Right lung (tissue), 10 donors: ENCODE measurements around the gene EOLA1. TPM values are rescaled to one million over a fixed set of nuclear protein-coding genes. Genes with fewer than 3 reads are reported as not detected.
"Not testable (repeated sequence)": the region's sequence is repeated elsewhere in the genome, so short reads cannot be mapped to it uniquely, and the experiment has no call there.

Source experiments
- DNase-seq, 2 donors: peaks; one replicate each; pipeline ENCODE4 v3.0.0-alpha.2; 2013
- long read RNA-seq, 8 donors: transcript quantifications; one replicate each; lab custom pipeline, GENCODE V29; 2026
- polyA plus RNA-seq, 5 donors: library from polyadenylated mRNA; unstranded; fragments of 120-200 nt; gene quantifications; one replicate each; pipeline versions ENCODE4 v1.2.1 to v1.2.3, GENCODE V29; 2013; ENCODE audit warnings: inconsistent platforms in 1 of 5, low replicate concordance in 1 of 5; ENCODE audit not compliant: insufficient read length in 5 of 5, insufficient read depth in 1 of 5

The EOLA1 gene
- 10 to 100 TPM; 15.5 to 21.5 (median 17.8) TPM for polyA plus RNA-seq
- long read RNA-seq, donor 1, partial matches to known transcripts: 0 of 4 reads
- long read RNA-seq, donor 1, other reads (novel, unspliced or antisense): 0 of 4 reads
- long read RNA-seq, donor 2, partial matches to known transcripts: 0 of 2 reads
- long read RNA-seq, donor 2, other reads (novel, unspliced or antisense): 0 of 2 reads
- long read RNA-seq, donor 3, partial matches to known transcripts: 0 of 2 reads
- long read RNA-seq, donor 3, other reads (novel, unspliced or antisense): 0 of 2 reads
- long read RNA-seq, donor 4, partial matches to known transcripts: 0 of 2 reads
- long read RNA-seq, donor 4, other reads (novel, unspliced or antisense): 0 of 2 reads
- long read RNA-seq, donor 5, partial matches to known transcripts: 0 of 4 reads
- long read RNA-seq, donor 5, other reads (novel, unspliced or antisense): 0 of 4 reads
- long read RNA-seq, donor 6, partial matches to known transcripts: 0 of 7 reads
- long read RNA-seq, donor 6, other reads (novel, unspliced or antisense): 0 of 7 reads
- long read RNA-seq, donor 7, partial matches to known transcripts: 0 of 3 reads
- long read RNA-seq, donor 7, other reads (novel, unspliced or antisense): 0 of 3 reads
- long read RNA-seq, donor 8, partial matches to known transcripts: 0 of 2 reads
- long read RNA-seq, donor 8, other reads (novel, unspliced or antisense): 0 of 2 reads

DNA sequence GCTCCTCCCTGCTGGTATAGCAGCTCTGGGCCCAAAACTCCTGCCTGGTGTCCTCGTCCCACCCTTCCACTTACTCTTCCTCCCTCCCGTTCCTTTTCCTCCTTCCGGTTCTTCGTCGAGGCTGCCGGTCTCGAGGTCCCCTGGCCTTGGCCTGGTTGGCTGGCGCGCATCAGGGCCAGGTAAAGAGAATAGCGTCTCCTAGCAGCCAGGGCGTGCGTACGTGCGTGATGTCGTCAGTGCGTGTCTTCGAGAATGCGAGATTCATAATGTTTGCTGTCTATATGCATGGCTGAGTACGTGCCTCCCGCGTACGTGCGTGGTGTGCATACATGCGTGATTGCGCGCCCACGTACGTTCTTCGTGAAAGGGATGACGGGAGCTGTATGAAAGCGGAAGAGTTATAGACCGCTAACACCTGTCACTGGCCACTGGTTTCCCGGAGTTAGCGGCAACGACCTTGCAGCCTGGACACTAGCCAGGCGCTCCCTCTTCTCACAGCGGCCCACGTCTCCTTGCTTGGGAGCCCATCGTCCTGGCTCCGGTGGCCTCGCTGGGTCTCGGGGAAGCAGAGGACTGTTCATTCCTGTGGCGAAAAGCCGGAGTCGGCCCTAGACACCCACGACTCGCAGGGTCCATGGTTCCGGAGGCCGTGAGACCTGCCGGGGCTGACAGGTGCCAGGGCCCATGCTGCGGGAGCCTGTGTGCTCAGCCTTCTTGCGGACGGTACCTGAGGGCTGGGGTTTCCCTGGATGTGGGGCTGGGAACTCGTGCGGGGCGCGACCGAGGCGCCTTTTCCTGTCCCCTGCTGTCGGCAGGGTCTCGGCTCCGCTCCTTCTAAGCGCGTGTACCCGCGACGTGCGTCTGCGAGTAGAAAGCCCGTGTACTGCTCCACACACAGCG, at the start of gene EOLA1:
Gene EOLA1 (plus strand): TSS at position 392 of the 900 bp plus-strand sequence. CDS start 4,619 bp downstream, outside the sequence.
- peak; percentile 86 for DNase-seq

DNA sequence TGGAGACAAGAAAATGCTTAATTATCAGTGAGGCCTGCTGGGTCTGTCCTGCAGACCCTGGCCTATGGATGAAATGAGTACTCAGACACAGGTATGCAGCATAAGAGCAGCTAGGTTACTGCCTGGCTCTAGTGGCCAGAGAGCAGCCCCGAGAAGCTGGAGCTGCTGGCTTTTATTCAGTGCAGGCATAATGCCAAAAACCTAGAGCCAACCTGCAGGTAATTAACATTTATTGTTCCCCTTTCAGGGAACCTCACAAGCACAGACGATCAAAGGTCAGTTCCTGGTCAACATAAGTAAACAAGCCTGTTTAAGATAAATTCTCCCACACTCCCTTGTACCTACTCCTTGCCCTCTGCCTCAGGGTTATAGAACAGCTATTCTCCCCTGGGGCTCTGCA, 49.0 kb upstream of the EOLA1 start:
- no peak for DNase-seq

DNA sequence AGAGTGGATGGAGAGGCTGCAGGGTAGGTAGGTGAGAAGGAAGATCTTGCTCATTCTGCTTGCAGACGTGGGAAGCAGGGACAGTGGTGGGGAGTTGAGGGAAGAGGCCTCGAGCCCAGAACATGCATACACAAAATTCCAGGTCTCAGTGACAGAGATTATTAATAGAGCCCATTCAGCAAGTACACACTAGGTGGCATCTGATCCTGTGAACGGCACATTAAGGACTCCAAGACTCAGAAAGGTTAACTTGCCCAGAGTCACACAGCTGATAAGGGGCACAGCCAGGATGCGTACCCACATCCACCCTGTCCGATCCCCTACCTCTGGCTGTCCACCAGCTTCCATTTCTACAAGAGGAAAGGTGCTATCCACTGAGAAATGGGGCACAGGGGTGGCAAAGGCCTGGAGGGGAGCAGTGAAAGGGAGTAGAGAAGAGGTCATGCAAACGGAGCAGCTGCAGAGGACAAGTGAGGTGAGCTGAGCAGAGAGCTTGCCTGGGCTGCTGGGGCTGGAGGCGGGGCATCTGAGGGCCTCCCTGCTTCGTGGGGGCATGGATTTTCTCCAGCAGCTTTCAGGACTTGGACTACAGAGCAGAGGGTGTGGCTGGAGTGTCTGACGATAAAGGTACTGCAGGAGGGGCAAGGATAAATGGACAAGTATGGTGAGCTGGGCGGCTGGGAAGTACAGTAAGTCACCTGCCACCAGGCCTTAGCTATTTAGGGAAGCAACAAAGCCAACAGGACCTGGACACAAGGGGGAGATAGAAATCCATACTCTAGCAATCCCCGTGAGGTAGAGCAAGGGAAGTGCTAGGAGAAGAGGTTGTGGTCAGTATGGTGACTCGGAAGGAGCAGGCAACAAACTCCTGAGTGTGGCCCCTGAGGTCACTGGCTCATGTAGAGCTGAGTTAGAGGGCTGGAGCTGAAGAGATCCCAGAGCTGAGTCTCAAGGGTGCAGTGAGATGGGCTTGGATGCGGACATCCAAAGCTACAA, 46.9 kb upstream of the EOLA1 start:
- DNase-seq: no peak

DNA sequence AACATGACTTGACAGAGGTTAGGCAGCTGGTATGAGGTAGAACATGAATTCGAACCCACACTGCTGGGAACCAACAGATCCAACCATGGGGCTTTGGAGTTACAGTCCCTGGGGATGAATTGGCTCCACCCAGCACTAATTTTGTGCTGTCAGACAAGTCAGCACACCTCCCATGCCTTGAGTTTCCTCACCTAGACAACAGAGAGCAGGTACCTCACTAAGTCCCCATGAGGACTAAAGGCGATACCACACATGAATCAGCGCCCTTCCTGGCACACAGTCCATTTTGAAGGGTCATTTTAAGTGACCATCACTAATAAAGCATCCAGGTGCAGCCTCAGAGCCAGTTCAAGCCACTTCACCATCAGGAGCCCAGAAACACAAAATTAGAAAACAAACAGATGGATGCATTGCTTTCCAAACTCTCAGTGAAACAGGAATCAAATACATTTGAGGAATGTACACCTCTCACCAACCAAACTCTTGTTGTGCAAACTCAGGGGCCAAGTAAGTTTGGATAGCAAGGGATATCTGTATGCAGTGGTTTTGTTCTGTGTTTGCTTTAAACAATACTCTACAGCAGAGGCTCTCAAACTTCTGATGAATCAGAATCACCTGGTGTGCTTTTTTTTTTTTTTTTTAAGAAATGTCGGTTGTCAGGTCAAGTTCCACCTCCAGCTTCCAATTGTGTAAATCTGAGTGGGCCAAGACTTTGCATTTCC, 45.8 kb upstream of the EOLA1 start:
- no peak for DNase-seq

DNA sequence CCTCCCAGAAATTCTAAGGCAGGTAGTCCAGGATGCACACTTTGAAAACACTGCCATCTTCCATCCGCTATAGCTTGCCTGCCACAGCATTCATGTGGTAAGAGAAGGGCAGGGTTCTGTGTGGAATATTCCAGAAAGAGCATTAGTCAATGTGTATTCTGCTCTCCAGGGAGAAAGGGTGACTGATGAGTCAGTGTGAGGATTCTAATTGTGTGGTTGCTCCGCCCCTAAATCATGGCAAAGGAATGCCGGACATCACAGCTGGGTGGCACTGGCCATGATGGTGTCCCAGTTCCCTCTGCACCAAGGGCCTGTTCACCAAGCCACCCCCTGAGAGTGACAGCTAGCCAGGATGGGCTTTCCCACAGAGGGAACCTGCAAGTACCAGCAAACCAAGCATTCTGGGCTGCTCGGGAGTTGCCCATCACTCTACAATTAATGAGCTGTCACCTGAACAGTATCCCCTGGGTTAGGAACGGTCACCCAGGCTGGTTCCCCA, 45.2 kb upstream of the EOLA1 start:
- DNase-seq: no peak

DNA sequence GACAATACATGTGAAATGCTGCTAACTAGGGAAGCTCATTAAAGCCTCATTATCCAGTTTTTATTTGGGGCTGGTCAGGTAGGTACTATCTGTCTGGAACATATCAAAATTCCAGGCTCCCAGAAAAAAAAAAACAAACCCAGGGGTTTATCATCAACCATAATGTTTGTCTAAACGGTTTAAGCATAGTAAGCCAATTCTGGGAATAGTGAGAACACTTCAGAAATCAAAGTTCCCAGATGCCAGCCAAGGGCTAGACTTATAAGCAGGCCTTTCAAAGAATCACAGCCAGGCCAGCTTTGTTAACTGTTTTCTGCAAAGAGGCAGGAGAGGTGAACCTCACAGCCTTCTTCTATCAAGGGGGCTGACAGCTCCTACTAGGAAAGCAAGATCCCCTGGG, 43.8 kb upstream of the EOLA1 start:
- DNase-seq: no peak

DNA sequence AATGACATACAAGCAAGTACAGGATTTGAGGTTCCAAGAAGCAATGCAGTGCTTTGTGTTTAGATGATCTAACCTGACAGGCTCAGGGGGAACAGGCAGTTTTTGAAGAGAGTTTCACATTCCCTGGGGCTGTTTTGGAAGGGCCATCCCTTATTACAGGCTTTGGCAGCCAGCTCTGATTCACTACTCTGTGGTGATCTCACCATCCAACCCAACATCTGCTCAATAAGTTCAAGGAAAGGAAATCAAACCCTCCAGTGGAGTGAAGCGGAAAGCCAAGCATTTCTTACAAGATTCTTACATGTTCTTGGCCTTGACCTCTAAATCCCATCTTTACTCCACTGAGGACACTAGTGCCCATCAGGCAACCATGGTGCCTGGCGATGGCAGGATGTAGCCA, 43.2 kb upstream of the EOLA1 start:
- DNase-seq: no peak

DNA sequence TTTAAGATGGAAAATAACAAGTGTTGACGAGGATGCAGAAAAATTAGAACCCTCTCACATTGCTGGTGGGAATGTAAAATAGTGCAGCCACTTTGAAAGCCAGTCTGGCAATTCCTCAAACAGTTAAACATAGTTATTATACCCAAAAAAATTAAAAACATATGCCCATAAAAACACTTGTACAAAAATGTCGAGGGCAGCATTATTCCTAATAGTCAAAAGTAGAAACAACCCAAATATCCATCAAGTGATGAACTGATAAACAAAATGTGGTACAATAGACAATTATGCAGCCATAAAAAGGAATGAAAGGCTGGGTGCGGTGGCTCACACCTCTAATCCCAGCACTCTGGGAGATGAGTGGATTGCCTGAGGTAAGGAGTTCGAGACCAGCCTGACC, 42.0 kb upstream of the EOLA1 start:
- DNase-seq: no peak

DNA sequence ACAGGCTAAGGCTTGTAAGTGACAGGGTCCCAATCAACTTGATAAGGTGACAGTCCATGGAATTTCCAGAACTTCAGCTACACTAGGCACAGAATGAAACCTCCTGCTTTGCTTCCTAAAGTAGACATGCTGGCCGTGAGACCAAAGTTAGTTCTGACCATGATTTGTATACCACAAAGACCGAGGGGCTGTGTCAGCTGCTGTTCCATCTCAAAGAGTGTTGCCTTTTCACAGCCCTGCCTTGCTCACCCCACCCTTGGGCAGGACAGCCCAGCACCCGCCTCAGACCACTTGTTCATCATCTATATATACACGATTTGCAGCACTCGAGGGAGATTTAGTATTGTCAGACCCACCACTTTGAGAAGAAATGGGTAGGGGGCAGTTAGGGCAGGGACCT, 41.0 kb upstream of the EOLA1 start:
- no peak for DNase-seq

DNA sequence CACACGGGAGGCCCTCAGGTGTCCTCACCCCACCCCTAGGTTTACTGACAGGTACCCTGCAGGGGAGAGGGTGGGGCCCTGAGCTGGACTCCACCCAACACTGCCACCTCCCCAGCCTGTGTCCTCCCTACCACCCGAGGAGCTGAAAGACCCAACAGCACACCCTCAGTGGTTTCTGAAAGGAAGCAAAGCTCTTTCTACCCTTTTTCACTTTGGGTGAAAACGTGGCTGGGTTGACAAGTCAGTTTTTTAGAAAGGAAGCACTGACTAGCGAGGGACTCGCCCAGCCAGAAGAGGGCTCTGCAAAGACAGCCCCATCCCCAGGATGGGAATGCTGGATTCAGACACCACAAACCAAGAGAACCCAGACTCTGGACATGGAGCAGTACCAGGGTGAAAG, 37.9 kb upstream of the EOLA1 start:
- not testable (repeated sequence) for DNase-seq

DNA sequence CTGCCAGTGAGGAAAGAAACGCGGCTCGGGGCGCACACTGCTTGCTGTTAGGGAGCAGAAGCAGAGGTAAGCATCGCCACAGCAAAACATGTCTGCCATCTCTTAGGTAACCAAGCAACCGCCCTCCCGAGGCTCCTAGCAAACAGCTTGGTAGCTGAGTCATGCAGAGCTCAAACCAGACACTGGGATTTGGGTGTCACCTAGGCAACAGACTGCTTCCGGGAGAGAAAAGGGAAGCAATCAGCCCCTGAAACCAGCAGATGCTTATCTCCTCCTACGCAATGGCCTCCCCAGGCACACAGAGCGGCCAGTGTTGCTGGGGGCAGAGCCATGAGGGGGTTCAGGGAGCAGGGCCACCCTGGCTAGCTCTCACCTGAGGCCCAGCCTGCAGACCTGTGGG, 37.4 kb upstream of the EOLA1 start:
- not testable (repeated sequence) for DNase-seq

DNA sequence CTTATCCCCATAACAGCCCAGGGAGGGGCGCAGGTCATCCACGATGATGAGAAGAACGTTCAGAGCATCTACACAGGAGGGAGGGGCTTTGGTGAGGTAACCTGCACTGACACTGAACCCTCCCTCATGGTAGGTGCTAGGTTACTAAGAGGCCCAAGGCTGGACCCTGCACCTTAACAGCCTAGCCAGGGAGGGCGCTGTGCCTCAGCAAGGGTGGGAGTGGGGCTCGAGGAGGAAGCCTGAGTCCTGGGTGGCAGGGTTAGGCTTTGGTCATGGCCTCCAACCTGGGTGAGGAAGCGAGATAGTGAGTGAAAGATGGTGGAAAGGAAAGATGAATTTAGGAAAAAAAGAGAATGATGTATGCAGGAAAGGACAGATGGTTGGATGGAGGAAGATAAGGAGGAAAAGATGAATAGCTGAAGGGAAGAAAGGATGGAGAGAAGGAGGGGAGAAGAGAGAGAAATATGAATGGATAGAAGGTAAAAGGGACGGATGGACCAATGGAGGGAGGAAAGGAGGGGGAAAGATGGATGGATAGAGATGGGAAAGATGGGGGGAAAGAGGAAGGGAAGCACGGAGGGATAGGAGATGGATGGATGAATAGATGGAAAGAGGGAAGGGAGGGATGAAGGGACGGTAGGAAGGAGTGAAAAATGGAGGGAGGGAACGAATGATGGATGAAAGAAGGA, 36.4 kb upstream of the EOLA1 start:
- no peak for DNase-seq

DNA sequence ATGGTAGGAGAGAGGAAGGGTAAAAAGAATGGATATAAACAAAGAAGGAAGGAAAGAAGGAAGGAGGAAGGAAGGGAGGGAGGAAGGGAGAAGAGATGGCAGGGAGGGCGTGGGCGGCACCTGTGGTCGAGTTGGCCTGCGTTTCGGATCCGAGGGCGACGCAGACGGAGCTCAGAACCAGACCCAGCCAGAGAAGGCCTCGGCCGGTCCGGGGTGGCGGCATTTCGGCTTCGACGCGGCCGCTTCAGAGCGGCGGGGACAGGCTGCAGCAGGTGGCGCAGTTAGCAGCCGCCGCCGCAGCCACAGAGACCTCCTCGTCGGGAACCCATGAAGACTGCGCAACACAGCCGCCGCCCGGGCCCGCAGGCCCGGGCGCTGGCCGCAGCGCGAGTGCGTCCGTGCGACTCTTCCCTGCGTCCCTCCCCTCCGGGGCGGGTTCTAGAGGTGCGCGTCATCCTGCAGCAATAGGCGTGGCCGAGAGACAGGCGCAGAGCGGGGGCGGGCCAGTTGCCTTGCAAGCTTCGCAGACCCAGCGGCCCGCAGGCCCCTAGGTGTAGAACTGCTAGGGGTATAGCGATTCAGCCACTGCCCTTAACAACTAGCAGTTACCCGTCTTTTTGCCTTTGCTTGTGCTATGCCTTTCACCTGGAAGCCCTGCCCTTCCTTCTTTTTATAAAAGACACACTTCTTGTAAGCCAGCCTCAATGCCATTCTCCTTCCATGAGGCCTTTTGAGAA, 35.7 kb upstream of the EOLA1 start, which contains the start of gene IDS:
Gene IDS (minus strand): TSS at position 392 of the 737 bp plus-strand sequence. CDS start 169 bp downstream, at position 223.
- peak; percentile 78 to 80 for DNase-seq

DNA sequence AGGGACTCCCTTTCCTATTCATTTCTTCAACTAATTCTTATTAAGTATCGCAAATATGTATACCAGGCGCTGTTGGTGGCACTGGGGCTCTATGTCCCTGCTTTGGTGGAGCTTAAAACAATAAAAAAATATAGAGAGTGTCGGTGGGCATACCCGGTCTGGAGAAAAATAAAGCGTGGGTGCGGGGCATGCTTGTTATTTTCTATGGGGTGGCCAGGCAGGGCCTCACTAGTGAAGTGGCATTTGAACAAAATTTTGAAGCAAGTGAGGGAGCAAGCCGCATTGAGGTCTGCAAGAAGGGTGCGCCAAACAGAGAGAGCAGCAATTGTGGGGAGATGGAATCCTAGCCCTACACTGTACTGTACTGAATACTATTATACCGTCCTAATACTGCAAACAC, 35.1 kb upstream of the EOLA1 start:
- DNase-seq: no peak

DNA sequence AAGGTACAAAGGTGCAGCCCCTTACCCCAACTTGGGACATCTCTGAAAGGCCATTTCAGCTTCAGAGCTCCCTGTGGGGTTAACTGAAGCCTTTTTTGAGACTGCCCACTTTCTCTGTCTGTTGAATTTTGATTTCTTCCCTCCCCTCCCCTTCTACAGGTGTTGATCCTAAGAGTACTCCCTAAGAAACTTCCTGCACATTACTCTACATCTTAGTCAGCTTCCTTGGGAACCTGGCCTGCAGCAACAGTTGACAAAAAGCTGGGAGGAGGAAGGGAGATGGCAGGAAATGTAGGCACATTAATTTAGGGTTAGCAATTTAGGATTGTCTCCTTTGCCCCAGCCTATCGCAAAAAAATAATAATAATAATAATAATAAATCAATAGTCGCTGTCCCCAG, 34.5 kb upstream of the EOLA1 start:
- DNase-seq: no peak

DNA sequence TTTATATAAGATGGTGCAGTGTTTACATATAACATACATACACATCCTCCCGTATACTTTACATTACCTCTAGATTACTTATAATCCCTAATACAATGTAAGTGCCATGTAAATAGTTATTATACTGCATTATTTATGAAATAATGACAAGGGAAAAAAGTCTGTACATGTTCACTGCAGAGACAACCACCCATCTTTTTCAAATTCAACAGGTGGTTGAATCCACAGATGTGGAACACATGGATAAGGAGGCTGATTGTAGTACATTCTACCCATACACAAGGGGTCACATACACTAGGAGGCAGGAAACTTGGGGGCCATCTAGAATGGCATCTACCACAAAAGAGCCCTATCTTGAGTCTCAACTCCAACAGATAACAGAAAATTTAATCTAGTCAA, 32.3 kb upstream of the EOLA1 start:
- DNase-seq: no peak

DNA sequence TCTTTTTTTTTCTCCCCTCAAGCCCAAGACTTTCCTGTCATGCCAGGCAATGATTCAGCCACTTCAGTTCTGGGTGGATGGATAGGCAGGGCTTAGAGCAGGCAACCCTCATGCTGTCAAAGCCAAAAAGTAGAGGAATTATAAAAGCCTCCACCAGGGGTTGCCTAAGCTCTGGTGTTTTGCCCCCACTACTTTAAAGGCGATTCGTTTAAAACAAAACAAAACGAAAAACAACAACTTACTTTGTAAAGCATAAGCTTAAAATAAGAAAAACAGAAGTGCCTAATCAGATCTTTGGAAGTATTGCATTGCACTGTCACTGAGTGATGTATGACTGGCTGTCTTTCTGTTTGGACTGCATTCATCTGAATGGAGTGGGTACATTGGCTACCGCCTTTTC, 30.4 kb upstream of the EOLA1 start:
- no peak for DNase-seq

DNA sequence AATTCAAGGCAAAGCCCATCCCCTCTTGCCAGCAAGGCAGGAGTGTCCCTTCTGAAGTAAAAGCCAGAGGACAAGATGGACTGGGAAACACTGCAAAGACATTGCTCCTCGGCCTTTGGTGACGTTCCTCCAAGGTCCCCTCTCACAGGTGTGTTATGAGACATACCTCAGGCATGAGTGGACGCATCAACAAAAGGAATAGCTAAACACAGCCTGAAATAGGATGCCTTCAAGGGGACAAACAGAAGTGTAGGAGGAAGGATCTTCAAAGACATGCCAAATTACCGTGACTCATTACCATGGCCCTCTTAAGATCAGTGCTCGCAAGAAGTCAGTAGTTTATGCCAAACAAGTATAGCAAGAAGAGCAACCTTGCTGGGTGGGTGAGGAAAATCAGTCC, 29.7 kb upstream of the EOLA1 start:
- DNase-seq: no peak
